NK-92 treated with Interleukin-12 subunit alpha and Interleukin-12 subunit beta, amount 100 ng/mL, for 24 hours (cell line): Measurements from ENCODE around the gene MAN2A1.

Source experiments
- DNase-seq: peaks from one replicate; lab custom pipeline; 2025; lab: John Stamatoyannopoulos, UW

Gene MAN2A1

DNA sequence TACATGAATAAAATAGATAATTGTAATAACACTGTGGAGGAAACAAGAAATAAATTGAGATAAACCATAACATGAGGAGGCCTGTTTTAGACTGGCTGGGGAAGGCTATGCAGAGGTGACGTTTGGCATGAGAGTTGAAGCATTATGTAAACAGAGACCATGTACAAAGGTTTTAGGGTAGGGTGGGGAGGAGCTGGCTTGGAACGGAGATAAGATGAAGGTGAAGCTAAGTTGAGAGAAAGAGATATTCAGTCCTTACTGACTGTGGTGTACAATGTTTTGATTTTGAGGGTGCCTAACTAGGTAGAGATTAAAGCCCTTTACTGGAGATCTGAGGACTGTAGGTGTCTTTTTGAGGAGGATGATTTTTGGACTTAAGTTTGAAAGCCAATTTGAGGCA lies 17.8 kb downstream of the MAN2A1 start:
- DNase-seq: no peak

DNA sequence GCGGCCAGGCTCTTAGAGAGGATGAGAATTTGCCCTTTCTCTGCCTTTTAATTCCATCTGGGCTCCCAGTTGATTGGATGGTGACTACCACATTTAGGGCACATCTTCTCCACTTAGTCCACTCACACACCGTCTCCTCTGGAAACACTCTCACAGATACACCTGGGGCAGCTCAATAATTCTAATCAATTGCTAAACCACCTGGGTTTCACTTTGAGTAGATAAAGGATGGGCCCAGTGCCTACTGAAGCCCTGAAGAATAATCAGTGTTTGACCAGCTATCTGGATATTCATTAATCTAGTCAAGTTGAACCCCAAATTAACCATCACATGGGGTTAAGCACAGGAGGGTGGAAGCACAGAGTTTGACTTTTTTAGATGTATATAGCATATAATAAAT lies 19.1 kb downstream of the MAN2A1 start:
- no peak for DNase-seq

DNA sequence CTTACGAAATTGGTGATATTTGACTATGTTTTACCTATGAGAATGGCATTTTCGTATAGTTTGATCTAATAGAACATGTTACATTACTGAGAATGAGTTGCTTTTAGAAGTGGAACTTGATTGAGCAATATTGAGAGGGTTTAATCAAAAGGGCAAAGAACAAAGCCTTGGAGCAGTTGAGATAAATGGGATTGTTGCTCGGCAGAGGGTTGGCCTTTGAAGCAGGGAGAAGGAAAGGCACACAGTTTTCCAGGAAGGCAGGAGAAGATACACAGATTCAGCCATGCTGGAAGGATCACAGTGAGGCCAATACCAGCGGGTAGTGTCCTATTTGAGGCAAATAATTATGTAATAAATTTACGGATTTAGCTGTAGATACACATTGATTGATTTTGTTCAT lies 19.5 kb downstream of the MAN2A1 start:
- DNase-seq: no peak

DNA sequence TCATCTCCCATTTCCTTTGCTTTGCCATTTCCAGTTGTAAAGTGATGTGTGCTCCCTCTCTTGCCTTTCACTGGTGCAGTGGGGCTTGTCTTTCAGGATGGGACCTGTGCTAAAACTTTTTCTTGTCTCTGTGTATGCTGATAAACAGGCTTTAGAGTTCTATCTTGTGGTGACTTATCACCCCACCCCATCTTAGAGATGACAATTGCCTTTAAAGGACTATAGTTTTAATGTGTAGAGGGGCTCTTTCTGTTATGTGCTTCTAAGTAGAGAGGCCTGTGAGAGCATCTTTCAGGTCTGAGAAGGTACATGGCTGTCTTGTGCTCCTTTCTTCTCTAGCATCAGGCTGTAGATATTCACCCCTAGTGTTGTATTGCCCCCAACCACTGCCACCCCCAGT lies 21.9 kb downstream of the MAN2A1 start:
- no peak for DNase-seq

GRCh38 chr5:109713453-109713852 lies 23.7 kb downstream of the MAN2A1 start:
- DNase-seq: no peak

DNA sequence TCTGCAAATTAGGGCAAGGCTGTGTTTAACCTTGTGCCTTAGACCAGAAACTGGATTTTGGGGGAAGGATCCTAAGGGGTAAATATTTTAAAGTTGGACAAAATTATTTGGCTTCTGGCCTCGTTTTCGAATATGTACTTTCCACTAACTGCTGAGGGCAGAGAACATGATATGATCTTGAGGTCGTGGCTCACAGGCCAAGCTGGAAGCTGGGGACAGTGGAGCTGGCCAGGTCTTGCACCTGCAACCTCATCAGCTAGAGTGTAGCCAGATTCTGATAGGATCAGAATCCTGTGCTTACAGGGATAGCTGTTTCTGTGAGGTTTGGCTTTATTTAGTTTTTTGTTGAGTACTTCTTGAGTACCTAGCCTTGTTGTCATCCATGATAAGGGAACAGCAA lies 24.9 kb downstream of the MAN2A1 start:
- DNase-seq: no peak

GRCh38 chr5:109718216-109718615 lies 28.5 kb downstream of the MAN2A1 start:
- no peak for DNase-seq

DNA sequence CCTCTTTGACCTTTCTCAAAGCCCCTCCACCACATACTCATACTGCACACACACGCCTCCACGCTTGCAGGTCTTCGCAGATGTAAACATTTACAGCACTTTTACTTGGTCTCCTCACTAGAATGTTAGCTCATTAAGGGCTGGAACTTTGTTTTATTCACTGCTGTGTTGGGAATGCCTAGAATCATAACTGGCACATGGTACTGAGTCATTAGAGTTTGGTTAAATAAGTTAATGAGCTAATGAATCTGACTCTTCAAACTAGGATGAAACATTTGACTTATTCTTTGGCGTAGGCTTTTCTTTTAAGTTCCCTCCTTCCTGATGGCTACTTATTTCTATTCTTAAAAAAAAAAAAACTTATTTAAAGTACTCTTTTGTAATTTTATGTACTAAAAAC lies 28.9 kb downstream of the MAN2A1 start:
- no peak for DNase-seq

DNA sequence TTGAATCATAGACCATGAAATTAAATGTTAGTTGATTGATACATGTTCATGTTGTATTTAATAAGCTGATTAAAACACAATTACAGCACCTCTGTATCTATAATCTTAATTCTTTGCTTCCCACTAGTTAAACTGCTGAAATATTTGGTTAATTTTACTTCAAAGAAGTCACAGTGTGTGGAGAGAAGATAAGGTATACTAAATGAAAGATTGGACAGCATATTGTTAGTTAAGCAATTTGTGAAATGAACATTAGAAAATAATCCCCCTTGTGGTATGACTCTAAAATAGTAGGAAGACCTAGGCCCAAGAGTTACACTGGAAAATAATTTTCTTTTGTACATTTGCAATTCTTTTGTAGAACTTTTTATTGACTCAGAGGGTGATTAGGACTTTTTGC lies 30.3 kb downstream of the MAN2A1 start:
- DNase-seq: no peak

- DNase-seq: no peak
Measured at GRCh38 chr5:109721741-109722140, 32.0 kb downstream of the MAN2A1 start.

DNA sequence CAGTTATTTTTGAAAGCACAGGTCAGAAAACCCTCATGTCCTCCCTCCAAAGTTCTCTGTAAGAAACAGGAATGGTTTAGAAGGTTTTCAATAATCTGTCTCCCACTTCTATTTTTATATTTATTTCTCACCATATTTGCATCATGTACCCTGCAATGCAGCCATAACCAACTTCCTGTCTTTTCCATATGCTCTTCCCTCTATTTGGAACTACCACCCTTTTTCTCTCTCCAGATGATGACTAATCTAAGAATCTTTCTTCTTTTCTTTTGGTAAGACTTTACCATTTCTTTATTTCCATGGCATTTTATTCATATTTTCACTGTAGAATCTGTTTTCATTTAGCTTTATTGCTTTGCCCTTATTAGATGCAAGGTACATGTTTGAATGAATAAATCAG lies 33.9 kb downstream of the MAN2A1 start:
- no peak for DNase-seq

DNA sequence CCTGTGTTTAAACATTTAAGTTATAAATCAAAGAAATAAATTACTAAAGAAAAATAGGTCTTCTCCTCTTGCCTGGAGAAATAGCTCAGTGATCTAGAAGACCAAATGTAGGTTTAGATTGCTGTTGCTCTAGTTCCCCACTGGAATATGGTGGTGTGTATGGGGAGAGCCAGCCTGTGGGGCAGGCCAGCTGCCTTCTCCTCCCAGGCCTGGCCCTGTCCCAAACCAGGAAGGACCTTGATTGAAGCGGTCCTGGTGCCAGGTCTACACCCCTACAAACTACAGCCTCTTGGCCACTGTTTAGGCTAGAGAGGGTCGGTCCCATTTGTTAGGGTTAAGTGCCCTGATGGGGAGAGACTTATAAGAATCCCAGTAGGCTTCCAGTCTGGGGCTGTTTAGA lies 35.4 kb downstream of the MAN2A1 start:
- DNase-seq: no peak

DNA sequence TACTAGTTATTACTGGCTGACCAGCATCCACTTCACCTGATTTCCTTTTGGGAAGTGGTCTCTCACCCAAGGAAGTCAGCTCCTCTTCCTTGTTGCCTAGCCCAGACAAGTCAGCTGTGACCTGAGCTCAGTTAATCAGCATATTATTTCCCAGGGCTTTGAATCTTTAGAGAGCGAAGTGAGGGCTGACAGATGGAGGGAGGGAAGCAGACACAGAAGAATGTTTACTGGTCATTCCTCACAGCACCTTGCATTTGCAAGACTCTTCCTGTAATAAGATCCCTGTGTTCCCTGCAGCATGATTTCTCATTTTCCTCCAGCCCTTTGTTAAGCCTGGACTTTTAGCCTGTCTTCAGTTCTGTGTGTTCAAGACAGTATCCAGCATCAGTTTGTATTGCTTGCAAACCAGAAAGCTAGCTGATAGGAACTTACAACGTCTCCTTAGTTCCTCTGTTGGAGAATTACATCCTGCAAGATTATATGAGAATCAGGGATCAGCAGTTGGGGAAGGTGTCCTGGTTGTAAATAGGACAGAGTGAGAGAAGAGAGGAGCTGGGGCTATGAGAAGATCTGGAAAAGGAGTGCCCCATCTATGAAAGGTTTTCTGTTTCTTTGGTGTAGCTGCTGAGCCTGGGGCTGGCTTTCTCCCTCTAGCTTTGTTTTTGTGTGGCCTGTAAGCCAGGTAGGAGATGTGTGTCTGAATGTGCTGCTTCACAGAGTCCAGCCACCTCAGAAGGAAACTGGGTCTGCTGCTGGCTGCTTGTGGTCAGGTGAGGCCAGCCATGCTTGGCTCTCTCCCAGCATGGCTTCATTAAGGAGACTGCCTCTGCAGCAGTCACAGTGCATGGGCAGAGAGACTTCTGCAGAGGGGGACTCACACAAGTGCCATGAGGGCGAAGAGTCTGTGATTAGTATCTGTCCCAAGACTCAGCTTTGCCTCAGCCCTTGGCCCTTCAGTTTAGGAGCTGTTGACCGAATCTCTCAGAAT lies 50.3 kb downstream of the MAN2A1 start:
- no peak for DNase-seq

- DNase-seq: no peak
Measured at GRCh38 chr5:109740966-109741365, 51.2 kb downstream of the MAN2A1 start.

DNA sequence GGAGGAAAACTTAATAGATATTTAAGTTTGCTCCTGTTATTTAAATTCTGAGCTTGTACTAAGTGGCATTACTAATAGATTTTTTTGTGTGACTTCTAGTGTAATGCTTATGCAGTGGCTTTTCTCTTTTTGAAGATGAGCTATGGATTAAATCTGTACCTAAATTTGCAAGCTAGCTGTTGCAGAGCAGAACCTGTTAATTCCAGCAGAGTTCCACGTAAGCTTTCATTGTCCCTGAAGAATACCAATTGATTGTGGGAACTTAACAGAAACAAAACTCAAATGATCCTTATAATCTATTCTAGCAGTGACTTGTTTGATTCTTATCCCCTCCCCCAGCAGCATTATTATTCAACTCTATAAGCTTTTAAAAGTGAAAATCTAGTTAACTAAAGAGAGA lies 51.7 kb downstream of the MAN2A1 start:
- no peak for DNase-seq

DNA sequence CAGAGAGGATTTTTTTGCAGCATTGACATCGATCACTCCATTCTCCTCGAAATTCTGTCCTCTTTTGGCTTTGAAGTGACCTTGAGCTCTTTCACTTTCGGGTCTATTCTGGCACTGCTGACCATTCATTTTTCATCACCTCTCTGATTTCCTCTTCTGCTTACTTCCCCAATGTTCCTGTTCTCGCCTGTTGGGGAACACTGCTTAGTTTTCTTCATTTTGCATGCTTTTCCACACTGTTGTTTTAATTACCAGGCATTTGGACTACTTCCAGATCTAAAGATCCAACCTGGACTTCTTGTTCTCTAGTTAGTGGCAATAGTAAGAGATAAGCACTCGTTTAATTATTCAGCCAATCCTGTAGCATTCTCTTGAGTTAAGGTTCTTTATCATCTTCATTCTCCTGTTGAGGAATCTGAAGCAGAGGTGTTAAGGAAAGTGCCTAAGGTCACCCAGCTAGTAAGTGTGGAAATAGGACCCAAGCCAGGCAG lies 53.4 kb downstream of the MAN2A1 start:
- no peak for DNase-seq

DNA sequence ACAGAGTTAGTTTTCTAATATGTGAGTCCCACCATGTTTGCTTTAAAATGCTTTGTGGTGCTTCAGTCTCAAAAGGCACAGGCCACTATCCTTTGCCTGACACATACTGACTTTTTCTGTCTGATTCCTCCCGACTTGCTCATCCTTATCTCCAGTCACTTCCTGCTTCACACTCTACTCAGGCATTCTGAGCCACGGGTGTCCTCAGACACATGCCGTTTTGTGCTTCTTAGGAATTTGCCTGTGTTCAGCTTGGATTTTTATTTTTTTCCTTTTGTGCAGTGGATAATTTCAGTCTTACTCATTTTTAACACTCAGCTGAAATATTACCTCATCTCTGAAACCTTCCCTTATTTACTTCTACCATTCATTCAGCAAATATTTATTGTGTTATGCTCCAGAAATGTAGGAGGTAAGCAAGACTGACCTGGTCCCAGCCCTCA lies 54.1 kb downstream of the MAN2A1 start:
- DNase-seq: no peak

GRCh38 chr5:109744261-109744660 lies 54.5 kb downstream of the MAN2A1 start:
- no peak for DNase-seq

DNA sequence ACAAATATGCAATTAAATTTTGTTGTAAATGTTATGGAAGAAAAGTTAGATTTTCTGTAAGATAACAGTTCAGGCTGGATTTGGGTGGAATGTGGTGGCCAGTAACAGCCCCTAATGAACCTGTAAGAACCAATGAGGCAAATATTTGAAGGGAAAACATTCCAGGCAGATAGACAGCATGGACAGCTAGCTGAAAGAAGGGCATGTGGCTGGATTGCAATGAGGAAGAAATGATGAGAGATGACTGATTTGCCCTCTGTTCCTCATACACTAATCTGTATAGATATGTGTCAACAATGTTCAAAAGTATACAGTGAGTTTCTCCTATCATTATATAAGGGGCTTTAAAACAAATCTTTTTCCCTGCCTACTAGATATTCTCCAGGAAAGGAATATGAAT lies 58.8 kb downstream of the MAN2A1 start:
- DNase-seq: no peak

DNA sequence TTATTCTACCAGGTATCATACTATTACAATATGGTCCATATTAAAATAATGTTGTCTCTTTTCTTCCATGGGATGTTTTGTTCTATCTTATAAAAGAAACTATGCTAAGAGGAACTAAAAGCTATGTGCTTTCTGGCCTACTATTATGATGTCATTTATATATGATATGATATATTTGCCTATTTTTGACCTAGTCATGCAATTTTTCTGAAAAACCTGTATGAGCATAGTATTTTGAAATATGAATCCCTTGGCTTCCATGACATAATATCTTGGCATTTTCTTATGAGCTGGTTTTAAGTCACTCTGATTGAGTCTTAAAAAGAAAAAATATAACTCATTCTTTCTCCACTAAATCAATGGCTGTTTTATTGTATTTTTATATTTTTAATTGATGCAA lies 60.7 kb downstream of the MAN2A1 start:
- no peak for DNase-seq

- no peak for DNase-seq
Measured at GRCh38 chr5:109753279-109753678, 63.6 kb downstream of the MAN2A1 start.

DNA sequence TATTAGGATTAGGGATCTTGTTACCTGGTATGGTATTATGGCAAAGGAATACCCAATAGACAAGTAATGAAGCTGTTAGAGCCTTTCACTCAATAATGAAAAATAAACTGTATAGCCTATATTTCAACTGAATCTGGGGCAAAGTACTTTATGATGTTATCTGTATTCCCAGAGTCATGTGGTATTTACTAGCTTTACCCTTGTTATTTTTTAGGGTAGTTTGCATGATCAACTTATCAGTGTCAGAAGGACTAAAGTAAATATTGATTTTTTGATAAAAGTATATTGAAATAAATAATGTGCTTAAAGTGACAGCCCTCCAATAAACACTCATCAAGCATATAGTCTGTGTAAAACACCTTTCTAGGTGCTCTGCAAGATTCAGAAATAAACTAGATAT lies 64.6 kb downstream of the MAN2A1 start:
- DNase-seq: no peak

GRCh38 chr5:109755761-109756160 lies 66.0 kb downstream of the MAN2A1 start:
- DNase-seq: no peak
